HG02678 (cell line): ENCODE measurements around the gene C1orf167.

Experiments used
- ATAC-seq: cut with Tn5 transposase; IDR thresholded peaks from one replicate; pipeline ENCODE4 v1.9.1; 2021; ENCODE audit warnings: mild to moderate bottlenecking, moderate library complexity; ENCODE audit not compliant: unreplicated experiment

C1orf167 gene

DNA sequence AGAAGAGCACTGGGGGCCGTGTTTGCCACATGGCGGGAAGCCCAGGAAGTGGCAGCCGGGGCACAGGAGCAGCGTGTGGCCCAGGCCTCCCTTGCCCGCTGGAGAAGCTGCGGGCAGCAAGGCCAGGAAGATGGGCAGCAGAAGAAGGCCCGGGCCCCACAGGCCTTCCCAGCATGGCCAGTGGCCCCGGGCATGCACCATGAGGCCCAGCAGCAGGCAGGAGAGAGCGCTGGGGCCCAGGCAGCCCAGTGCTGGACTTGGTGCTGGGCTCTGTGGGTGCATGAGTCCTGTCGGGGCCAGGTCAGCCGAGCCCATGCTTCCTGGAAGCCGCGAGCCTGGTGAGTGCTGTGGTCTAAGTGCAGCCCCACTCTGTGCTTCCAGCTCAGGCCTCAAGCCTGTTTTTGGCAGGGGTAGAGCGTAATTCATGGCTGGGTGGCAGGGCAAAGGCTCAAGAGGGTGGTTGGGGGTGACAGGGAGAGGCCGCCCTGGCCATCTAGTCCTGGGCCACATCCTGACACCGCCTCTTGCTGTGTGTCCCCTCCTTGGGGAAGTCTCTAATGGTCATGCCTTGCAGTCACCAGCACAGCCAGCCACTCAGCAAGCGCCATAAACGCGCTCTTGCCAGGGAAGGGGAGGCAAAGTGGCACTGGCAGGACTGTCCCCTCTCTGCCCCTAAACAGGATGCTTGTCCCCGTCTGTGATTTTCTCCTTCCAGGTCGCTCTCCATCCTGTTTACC, 22.4 kb downstream of the C1orf167 start:
- no peak for ATAC-seq

DNA sequence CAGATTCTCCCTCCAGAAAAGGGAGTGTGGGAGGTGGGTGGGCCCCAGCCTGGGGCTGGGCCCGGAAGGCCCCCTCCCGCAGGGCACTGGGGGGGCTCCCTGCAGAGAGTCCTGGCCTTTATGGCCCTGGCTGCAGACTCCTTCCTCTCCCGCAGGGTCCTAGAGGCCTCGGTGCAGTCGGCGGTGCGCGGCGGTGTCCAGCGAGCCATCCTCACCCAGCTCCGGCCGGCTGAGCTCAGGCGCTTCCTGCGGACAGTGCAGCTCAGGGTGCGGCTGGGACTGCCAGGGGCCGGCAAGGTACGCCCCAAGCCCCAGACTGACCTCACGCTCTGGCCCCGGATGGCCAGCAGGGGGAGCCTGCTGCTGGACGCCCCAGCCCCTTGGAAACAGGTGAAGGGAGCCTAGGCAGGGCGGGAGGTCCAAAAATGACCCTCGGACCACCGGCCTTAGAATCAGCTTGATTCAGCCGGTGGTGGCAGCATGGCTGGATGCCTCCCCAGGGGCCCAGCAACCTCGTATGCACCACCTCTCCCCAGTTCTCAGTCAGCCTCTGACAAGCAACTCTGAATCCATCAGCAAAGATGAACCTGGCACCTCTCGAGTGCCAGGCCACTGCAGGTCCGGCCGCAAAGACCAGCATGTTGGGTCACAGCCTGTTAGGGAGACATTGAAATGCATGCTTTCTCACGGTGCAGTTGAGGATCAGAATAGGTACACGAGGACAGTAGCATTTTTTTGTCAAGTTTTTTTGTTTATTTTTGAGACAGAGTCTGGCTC, 23.2 kb downstream of the C1orf167 start:
- no peak for ATAC-seq

DNA sequence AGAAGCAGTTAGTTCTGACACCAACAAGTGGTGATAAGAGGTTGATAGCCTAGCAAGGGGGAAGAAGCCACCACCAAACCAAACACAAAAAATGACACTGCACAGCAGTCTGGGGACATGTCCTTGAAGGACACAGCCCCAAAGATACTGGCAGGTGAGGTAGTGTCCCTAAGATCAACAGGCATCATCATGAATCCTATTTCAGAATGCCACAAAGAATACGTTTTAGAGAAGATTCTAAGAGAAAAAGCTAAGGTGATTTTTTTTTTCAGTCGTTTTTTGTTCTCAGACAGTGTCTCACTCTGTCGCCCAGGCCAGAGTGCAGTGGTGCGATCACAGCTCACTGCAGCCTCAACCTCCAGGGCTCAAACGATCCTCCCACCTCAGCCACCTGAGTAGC, 24.2 kb downstream of the C1orf167 start:
- ATAC-seq: no peak

DNA sequence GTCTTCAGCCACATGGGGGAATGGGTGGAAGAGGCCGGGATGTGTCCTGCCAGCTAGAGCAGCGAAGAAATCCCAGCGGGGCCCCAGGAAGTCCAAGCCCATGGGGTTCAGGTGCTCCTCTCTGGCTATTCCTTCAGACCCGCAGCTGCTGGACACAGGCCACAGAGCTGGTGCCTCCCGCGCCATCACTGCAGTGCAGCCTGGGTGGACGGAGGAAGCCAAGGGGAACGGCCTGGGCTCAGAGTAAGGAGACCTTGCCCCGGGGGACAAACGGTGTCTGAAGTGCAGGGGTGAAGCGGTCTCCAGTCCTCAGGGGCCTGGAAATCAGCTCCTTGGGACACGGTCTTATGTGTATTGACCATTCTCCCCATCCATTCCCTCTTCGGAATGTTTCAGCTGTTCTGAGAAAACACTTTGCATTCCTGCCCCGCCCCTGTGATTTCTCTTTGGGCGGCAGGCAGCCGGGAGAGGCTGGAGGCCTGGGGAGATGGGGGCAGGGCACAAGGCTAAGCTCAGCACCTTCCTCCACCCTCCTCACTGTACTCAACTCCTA, 25.3 kb downstream of the C1orf167 start:
- ATAC-seq: no peak

DNA sequence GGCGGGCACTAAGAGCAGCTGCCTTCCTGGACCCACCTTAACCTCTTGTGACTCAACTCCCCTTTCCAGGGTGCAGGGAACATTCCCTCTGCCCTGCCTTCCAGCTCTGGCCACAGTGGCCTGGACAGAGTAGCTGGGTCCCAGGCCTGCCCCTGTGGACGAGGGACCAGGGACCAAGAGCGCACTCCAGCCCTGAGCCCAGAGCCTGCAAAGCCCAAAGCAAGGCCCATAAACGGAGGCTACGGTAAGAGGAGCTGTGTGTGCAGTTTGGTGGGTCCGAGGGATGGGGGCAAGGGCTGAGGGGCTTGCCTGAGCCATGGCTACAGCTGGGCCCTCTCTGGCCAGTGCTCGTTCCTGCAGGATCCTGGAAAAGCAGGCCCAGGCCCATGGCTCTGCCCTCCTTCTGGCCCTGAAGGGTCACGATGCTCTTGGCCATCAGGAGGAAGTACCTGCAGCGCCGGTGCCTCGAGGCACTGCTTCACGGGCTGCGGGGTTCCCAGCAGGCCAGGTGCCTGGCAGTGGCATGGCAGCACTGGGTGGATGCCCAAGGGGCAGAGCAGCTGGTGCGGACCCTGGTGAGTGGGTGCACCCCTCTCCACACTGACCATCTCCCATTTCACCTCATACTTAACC, 25.9 kb downstream of the C1orf167 start:
- ATAC-seq: no peak

DNA sequence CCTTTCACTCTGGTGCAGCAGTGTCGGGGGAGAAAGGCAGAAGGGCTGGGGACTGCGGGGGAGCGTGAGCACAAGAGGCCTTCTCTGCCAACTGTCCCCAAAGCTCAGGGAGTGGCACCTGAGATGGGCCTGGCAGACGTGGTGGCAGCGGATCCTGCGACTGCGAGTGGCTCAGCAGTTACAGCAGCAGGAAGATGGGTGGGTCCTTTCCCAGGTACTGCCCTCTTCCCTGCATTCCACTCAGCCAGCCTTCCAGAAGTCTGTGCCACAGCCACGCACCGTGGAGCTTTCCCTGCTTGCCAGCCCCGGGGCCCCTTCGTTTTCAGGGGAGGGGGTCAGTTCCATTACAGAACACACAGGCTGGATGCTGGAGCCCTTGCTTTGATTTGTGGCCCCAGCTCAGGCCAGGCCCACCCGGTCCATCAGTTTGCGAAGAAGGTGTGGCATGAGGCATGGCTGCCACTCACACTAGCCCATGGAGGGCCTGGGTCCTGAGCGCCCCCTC, 26.6 kb downstream of the C1orf167 start:
- ATAC-seq: no peak

DNA sequence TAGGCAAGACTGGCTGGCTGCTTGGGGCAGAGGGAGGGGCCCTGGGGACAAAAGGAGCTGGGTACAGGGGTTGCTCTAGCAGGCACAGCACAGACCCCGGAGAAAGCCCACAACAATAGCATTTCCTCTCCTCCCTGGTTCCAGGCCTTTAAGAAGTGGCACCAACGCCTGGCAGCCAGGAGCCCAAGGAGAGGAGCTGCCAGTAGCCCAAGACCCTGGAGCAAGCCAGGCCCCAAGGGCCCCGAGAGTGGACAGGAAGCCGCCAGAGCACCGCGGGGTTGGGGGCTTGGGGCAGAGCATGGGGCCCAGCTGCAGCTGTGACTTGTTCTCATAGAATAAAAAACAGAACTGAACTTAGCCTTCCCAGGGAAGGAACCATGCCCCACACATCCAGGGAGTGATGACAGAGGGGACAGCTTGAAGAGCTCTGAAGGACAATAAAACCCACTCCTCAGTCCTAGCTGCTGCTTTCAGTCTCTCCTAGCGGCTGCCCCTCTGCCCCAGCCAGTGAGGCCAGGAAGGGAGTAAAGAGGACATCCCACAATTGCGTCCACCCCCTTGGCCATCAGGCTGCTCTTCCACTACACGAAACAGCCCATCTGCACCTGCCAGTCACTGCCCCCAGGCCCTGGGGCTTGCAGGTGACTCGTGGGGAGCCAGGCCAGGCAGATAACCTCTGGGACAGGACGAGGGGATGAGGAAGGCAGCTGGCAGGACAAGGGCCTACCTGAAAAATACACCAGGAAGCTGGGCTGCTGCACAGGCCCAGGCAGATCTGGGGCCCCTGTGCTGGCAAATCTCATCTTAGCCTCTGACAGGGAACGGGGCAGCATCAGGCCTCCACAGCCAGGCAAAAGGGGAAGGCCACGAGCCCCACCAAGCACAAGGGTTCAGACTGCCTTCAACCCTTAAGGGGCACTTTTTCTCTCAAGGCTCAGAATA, 27.4 kb downstream of the C1orf167 start:
- no peak for ATAC-seq

DNA sequence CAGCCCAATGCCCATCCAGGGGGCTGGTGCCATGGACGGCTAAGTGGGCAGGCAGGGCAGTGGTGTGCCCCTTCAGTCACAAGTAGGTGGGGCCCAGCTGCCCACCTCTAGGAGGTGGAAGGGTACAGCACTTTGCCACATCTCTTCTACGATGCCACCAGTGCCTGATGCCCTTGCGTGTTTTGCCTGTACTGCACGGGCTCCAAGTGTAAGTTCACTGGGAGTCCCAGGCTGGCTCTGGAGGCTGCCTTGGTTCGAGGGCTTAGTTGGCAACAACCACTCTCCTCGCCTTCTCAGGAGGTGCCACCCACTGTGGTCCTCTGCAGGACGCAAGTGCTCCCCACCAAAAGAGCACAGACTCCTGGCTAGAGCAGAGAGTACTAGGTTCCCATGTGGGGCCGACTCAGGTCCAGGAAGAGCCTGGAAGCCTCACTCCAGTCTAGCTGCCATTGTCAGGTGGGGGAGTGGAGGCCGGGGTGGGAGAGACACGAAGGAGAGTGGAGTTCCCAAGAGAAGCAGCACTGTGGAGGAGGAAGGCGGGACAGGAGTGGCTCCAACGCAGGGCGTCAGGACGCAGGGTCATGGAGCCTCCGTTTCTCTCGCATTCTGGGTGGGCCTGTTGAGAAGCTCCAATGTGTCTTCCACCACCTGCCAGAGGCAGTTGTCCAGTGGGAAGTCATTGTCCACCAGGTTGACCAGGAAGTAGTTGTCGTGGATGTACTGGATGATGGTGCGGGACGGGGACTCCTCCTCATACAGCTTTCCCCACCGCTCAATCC, 28.3 kb downstream of the C1orf167 start:
- ATAC-seq: no peak

DNA sequence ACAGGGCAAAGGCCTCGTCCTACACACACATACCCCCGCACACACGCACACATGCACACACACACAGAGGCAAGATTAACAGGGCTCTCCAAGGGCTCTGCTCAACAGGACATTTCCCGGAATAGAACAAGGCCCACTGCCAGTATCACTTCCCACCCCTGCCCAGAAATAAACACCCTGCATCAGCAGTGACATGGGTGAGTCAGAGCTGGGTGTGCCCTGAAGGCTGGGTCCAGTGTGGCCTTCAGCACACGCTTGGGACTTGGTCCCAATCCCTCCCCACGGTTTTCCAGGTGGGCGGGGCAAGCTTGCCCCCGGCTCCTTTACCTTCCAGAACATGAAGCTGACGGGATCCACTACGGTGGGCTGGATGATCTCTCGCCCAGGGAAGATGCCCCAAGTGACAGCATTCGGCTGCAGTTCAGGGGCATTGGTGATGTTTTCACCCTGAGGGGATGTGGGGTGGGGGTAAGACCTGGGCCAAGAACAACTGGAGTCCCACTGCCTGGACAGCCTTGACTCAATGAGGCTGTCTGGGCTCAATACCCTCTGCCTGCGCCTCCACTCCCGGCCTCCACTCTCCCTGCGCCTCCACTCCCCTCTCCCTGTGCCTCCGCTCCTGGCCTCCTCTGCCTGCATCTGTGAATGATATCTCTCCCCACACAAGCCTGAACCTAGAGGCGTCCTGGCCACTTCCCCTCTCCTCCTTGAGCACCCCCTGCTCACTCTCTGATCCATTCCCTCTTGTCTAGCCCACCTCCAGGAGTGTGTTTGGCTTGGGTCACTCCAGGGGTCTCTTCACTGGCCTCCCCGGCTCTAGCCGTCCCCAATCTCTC, 29.1 kb downstream of the C1orf167 start:
- no peak for ATAC-seq

DNA sequence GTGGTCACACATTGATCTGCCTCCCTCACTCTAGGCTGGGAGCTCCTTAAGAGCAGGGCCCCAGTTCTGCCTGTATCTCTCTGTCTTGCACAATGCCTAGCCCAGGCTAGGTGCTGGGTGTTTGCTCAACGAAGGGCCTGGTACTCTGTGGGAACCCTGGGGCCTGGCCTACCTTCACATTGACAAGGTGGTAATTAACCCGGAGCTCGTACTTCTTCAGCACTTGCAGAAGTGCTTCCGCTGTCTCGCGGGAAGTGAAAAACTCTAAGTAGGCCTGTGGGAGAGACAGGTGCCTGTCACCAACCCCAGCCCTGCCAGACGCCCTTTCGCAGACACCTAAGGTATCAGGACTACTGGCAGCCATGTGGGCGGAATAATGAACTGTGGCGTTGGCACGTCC, 30.1 kb downstream of the C1orf167 start:
- ATAC-seq: no peak

DNA sequence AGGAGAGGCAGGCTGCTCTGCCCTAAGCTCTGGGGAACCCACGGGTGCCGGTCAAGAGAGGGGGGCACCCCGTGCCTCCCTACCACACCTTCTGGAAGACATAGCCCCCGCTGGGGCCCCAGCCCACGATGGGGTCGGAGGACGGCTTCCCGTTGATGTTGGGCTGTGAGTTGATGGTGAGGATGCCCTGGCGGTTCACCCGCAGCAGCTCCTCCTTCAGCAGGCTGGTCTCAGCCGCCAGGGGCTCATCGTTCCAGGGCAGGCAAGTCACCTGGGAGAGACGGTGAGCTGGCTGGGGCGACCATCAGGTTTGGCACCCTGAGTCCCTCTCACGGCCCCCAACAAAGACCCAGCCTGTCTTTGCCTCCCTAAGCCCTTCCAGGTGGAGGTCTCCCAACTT, 31.8 kb downstream of the C1orf167 start:
- no peak for ATAC-seq

DNA sequence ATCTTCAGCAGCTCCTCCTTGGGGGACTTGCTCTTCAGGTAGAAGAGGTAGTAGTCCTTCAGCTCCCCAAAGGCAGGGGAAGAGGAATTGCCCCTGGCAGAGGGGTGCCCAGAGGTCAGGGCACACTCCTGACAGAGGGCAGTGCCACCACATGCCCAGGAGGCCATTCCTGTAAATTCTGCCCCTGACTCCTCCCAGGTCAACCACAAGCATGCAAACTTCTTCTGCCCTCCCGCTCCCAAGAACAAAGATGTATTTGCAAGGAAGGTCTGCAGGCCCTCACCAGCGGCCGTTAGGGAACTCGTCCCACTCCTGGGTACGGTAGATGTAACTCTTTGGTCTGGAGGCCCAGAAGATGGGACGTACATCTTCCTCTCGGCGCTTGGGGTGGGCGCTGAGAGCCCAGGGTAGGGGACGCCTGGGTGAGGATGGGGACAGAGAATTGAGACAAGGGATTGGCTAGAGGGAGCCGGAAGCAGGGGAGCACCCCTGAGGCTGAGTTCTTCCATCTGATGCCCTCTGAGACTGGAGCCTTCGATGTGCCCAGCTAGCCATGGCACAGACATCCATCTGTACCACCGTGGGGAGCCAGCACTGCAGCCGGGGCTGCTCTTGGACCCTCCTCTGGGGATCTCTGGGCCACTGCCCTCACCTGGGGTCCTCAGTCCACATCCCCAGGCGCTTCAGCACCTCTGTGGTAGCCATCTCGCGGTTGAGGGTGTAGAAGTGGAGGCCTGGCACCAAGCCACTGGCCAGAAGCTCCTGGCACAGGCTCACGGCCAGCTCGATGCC, 32.6 kb downstream of the C1orf167 start:
- ATAC-seq: no peak

DNA sequence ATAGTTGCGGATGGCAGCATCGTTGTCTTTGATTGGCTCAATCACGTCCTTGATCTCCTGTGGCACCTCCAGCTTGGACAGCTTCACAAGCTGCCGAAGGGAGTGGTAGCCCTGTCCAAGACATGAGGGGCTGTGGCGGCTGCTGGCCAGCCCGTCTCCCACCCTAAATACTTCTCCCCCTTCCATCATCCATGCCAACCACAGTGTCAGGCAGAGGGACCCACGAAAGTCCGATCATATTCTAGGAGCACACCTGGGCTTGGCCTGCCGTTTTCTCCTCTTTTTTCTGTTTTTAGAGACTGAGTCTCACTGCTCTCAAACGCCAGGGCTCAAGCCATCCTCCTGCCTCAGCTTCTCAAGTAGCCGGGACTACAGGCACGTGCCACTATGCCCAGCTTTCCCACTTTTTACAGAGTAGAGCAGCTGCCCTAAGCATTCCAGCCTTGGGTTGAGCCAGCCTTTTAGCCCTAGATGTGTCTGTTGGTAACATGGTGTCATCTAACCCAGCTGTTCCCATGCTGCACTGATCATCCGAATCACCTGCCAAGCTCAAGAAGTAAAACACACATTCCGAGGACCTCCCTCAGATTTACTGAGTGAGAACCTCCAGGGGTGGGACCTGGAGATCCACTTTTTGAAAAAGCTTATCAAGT, 33.4 kb downstream of the C1orf167 start:
- no peak for ATAC-seq

DNA sequence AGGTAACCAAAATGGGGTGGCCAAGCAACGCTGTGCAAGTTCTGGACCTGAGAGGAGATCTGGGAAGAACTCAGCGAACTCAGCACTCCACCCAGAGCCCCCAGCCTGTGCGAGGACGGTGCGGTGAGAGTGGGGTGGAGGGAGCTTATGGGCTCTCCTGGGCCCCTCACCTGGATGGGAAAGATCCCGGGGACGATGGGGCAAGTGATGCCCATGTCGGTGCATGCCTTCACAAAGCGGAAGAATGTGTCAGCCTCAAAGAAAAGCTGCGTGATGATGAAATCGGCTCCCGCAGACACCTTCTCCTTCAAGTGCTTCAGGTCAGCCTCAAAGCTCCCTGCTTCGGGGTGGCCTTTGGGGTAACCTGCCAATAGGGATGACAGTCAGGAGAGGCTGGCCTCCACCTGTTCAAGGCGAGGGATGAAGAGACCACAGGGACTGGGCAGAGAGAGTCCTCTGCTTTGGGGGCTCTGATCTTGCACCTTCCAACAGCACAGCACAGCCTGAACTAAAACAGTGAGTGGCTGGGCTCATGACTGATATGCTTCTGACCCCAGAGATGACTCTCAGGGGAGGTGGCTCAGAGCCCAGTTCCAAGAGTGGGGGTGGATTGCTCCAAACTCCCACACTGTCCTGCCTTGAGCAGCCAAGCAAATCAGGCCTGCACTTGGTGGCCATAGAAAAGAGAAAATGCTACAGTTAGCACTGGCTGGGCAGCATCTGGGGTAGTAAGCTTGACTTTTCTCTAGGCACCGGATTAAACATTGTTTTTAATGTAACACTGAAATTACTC, 34.2 kb downstream of the C1orf167 start:
- ATAC-seq: no peak

DNA sequence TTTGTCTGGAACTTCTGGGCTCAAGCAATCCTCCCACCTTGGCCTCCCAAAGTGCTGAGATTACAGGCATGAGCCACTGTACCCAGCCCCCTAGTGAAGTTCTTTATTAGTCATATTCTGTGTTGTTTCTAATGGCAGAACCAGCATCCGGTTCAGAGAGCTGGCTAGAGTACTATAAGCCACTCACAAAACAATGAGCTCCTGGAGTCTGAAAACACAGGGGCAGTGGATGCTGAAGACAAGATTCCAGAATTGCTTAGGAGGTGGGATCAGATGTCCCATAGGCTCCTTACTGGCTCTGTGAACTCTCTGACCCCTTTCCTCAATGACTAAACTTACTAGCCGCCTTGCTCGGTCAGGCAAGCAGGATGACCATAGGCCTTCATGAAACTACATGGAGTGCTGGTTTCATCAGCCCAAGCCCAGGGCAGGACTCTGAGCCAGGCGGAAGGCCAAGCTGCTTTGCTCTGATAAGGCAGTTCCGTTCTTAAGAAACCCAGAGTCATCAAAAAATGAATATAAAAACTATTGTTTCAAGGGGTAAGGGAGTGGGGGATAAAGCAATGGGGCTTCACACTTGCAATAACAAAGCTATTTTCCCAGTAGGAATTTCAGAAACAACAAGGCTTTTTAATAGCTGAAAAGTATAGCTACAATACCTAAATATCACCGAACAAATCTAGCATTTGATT, 35.7 kb downstream of the C1orf167 start:
- no peak for ATAC-seq

DNA sequence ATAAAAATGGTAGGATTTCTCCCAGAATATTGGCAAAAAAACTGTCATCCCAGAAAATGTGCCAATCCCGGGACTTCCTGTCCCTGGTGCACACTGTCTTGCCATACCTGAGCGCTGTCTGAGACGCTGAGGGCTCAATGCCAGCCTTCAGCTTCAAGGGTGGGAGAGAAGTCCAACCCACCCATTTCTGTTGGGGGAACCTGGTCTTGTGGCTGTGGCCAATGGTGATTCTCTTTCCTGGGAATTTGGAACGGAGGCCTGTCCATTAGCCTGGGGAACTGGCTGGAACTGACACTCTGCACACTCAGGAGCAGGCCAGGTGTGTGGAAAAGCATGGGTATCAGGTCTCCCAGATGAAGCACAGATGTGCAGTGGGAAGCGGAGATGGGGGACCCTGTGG, 37.1 kb downstream of the C1orf167 start:
- no peak for ATAC-seq
